OCI-LY7 (cell line): ENCODE results near the gene IMMP2L. TPM values are rescaled to one million over a fixed set of nuclear protein-coding genes. Genes with fewer than 3 reads are reported as not detected.

Experiments used
- BruUV-seq: library from RNA; stranded (reverse); fragments of 400-500 nt; replicated peaks from 2 replicates; lab custom pipeline; 2021; lab: Mats Ljungman, UMichigan
- CTCF ChIA-PET: fragments of 300-600 bp; sonication (Branson Sonifier 250); formaldehyde crosslinking; loops from one replicate; lab custom pipeline; 2022; ENCODE audit warnings: antibody characterized with exemption; ENCODE audit not compliant: unreplicated experiment; lab: Charles Lee
- POLR2A ChIA-PET: fragments of 300-600 bp; sonication (Branson Sonifier 250); formaldehyde crosslinking; loops from one replicate; lab custom pipeline; 2022; ENCODE audit warnings: antibody characterized with exemption; lab: Charles Lee
- DNase-seq: peaks from one replicate; pipeline ENCODE4 v3.0.0-alpha.2; 2015; ENCODE audit warnings: low spot score
- H2AFZ ChIP-seq: fragments of 200-600 bp; sonication (generic), shearing (Covaris generic); 2 replicates; pipeline ENCODE4 v1.6.1; 2014; ENCODE audit warnings: mild to moderate bottlenecking, antibody characterized with exemption, low read length, moderate library complexity
- H3K27ac ChIP-seq: fragments of 200-600 bp; sonication (generic); 2 replicates; pipeline ENCODE4 v1.5.1; 2014; ENCODE audit warnings: mixed run types, low read depth, mild to moderate bottlenecking, moderate library complexity, low read length, inconsistent platforms; ENCODE audit not compliant: poor library complexity, severe bottlenecking
- H3K36me3 ChIP-seq: fragments of 200-600 bp; sonication (generic); 2 replicates; pipeline ENCODE4 v1.6.1; 2014; ENCODE audit warnings: mild to moderate bottlenecking, antibody characterized with exemption, low read length, moderate library complexity, mixed read lengths; ENCODE audit not compliant: insufficient read depth
- H3K4me1 ChIP-seq: fragments of 200-600 bp; sonication (generic); 2 replicates; pipeline ENCODE4 v1.5.1; 2014; ENCODE audit warnings: mild to moderate bottlenecking, low read length; ENCODE audit not compliant: insufficient read depth, poor library complexity, severe bottlenecking
- H3K4me2 ChIP-seq: fragments of 200-600 bp; sonication (generic); 2 replicates; pipeline ENCODE4 v1.6.1; 2014; ENCODE audit warnings: mild to moderate bottlenecking, low read length
- H3K4me3 ChIP-seq: fragments of 200-600 bp; sonication (generic); 2 replicates; pipeline ENCODE4 v1.5.1; 2014; ENCODE audit warnings: mild to moderate bottlenecking, low read depth, low read length; ENCODE audit not compliant: poor library complexity, severe bottlenecking
- H3K79me2 ChIP-seq: fragments of 200-600 bp; sonication (generic); 2 replicates; pipeline ENCODE4 v1.6.1; 2016; ENCODE audit warnings: low read depth, mild to moderate bottlenecking, low read length, moderate library complexity, mixed read lengths; ENCODE audit not compliant: insufficient read depth
- H3K9me2 ChIP-seq: fragments of 200-600 bp; sonication (generic); 2 replicates; pipeline ENCODE4 v1.6.1; 2016; ENCODE audit warnings: mild to moderate bottlenecking, low read length, mixed read lengths; ENCODE audit not compliant: insufficient read depth
- H3K9me3 ChIP-seq: fragments of 200-600 bp; sonication (generic); 2 replicates; pipeline ENCODE4 v1.6.1; 2014; ENCODE audit warnings: mild to moderate bottlenecking, mixed run types, low read length, mixed read lengths
- H4K20me1 ChIP-seq: fragments of 200-600 bp; sonication (generic); 2 replicates; pipeline ENCODE4 v1.6.1; 2014; ENCODE audit warnings: mild to moderate bottlenecking, antibody characterized with exemption, low read length, moderate library complexity, mixed read lengths; ENCODE audit not compliant: insufficient read depth
- EZH2phosphoT487 ChIP-seq: fragments of 200-600 bp; sonication (generic); IDR thresholded peaks from 2 replicates; pipeline ENCODE4 v1.6.1; 2018; ENCODE audit warnings: low read depth, borderline replicate concordance, mild to moderate bottlenecking, mixed run types, antibody characterized with exemption, low read length, moderate library complexity, mixed read lengths
- intact Hi-C: fragments of 100-400 bp; cut with micrococcal nuclease; formaldehyde crosslinking; loops from one replicate; pipeline ENCODE4 v1.10.0; 2022; ENCODE audit not compliant: unreplicated experiment
- total RNA-seq, 2 experiments: library from RNA; depleted of rRNA in 1 of 2; stranded (reverse); fragments of >200 nt in 1 of 2; shearing (Covaris generic) in 1 of 2; gene quantifications; 2 replicates each; pipeline ENCODE4 v1.2.3, GENCODE V29; 2014 to 2022
- TF ChIP-seq, protein P1 (sequence below): fragments of 200-600 bp; sonication (generic); conservative IDR thresholded peaks from 2 replicates; pipeline ENCODE4 v1.5.1; 2014; ENCODE audit warnings: mild to moderate bottlenecking, antibody characterized with exemption, low read length, moderate library complexity, mixed read lengths

Gene IMMP2L
- total RNA-seq, 2 experiments from 2014 or later: 8.0 to 25.4 TPM

DNA sequence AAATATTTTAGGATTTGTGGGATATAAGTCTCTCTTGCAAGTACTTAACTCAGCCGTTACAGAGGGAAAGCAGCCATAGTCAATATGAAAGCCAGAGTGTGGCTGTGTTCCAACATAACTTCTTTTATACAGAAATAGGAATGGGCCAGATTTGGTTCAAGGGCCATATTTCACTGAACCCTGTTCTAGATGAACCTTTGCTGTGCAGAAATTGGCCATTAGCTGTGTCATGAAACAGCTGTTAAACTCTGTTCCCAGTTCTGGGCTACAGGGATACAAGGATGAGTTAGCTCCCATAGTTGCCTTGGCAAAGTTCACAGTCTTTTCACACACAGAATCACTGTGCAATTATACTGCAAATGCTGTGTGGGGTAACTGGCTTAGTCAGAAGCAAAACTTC, 685.3 kb downstream of the IMMP2L start:
- Histone ChIP-seq H3K27ac (no peak overlapping the region), H3K4me1 (no peaks in the 10 kb centered on the region), H3K9me3 (no peaks in the 10 kb centered on the region), H3K4me2 (no peak overlapping the region), H3K36me3 (no peaks in the 10 kb centered on the region), H2AFZ (no peak overlapping the region), H4K20me1 (no peaks in the 10 kb centered on the region), H3K4me3 (no peak overlapping the region), H3K79me2 (no peaks in the 10 kb centered on the region), H3K9me2 (no peaks in the 10 kb centered on the region)
- CTCF ChIA-PET: no interaction called here
- no peak for DNase-seq
- intact Hi-C loops: no loop called here
- POLR2A ChIA-PET: no interaction called here
- TF ChIP-seq, protein P1, sequence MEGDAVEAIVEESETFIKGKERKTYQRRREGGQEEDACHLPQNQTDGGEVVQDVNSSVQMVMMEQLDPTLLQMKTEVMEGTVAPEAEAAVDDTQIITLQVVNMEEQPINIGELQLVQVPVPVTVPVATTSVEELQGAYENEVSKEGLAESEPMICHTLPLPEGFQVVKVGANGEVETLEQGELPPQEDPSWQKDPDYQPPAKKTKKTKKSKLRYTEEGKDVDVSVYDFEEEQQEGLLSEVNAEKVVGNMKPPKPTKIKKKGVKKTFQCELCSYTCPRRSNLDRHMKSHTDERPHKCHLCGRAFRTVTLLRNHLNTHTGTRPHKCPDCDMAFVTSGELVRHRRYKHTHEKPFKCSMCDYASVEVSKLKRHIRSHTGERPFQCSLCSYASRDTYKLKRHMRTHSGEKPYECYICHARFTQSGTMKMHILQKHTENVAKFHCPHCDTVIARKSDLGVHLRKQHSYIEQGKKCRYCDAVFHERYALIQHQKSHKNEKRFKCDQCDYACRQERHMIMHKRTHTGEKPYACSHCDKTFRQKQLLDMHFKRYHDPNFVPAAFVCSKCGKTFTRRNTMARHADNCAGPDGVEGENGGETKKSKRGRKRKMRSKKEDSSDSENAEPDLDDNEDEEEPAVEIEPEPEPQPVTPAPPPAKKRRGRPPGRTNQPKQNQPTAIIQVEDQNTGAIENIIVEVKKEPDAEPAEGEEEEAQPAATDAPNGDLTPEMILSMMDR: no peak
- no peak for TF ChIP-seq EZH2phosphoT487
- BruUV-seq: no TSS peak

DNA sequence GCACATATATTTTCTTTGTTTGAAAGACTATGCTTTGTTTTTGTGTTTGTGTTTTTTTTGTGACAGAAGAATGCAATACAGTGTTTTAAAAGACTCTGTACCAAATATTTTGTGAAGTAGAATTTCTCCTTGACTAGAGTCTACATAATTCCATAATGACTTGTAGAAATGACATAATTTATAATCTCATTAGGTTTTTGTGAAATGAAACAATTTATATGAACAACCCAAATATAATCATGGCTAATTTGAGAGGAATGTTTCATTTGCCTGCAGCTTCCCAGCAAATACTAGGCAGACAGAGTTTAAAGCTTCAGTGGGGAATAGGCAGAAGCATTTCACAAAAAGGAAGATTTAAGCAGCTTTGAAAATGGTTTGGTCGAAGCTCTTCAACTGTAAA, 686.9 kb downstream of the IMMP2L start:
- DNase-seq: no peak
- no peaks in the 10 kb centered on the region for H4K20me1 ChIP-seq
- no peak overlapping the region for H3K27ac ChIP-seq
- TF ChIP-seq, protein P1: no peak
- TF ChIP-seq EZH2phosphoT487: no peak
- no TSS peak for BruUV-seq
- H3K36me3 ChIP-seq: no peaks in the 10 kb centered on the region
- ChIA-PET POLR2A (no interaction called here), CTCF (no interaction called here)
- H3K4me3 ChIP-seq: no peak overlapping the region
- H3K79me2 ChIP-seq: no peaks in the 10 kb centered on the region
- H3K9me3 ChIP-seq: no peaks in the 10 kb centered on the region
- no peaks in the 10 kb centered on the region for H3K9me2 ChIP-seq
- H3K4me2 ChIP-seq: no peak overlapping the region
- H3K4me1 ChIP-seq: no peaks in the 10 kb centered on the region
- no peak overlapping the region for H2AFZ ChIP-seq
- intact Hi-C loops: no loop called here

DNA sequence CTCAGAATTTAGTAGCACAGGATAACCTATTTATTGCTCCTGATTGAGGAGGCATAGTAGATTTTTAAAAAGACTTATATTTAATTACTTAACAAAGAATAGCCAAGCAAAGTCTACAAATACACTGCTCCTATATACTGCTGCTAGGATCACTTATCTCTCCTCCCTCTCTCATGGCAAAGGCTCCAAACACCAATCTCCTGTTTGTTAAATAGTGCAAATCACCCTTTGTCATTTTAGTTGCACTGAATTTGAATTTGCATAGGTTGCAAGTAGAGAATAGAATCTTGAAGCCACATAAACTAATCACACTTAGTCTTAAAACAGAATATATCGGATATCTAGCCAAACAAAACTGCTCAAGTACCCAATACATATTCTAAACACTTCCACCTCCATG, 690.4 kb downstream of the IMMP2L start:
- no peak for TF ChIP-seq EZH2phosphoT487
- TF ChIP-seq, protein P1: no peak
- Histone ChIP-seq H3K4me1 (no peaks in the 10 kb centered on the region), H3K9me3 (no peaks in the 10 kb centered on the region), H2AFZ (no peak overlapping the region), H3K36me3 (no peaks in the 10 kb centered on the region), H4K20me1 (no peaks in the 10 kb centered on the region), H3K4me3 (no peak overlapping the region), H3K79me2 (no peaks in the 10 kb centered on the region), H3K9me2 (no peaks in the 10 kb centered on the region), H3K27ac (no peak overlapping the region), H3K4me2 (no peak overlapping the region)
- intact Hi-C loops: no loop called here
- no peak for DNase-seq
- POLR2A ChIA-PET: no interaction called here
- BruUV-seq: no TSS peak
- CTCF ChIA-PET: no interaction called here
